Measurements from ENCODE around the gene SETD5. TPM values are rescaled to one million over a fixed set of nuclear protein-coding genes. Genes with fewer than 3 reads are reported as not detected.

SETD5 gene
- total and polyA plus RNA-seq, 2 donors (not counting 3 experiments of a cell fraction or from before 2014, with no cell fraction given): 48.2 to 149 TPM

DNA sequence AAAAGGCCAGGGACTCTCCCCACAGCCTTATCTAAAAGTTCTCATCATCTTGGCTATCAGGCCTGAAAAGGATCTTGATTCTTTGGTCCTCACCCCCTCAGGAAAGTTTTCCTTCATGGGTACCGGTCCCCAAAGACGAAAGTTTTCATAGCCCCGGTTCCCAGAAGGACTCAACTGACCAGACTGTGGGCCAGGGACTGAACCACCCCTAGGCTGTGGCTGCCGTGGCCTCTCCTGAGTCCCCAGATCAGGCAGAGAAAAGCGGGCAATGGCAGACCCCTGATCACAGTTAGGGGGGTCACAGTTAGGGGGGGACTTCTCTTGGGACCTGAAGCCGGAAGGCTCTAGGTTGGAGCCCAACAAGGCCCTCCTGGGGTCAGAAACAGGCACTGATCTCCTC lies 101.4 kb downstream of the SETD5 start:
- ChIA-PET POLR2A (no interaction called here), CTCF (no interaction called here)
- no peak overlapping the region for H3K9ac ChIP-seq (replicated peaks; ENCODE audit: extremely low read depth, insufficient read depth, low read length)
- intact Hi-C loops (cut with micrococcal nuclease) (no loop called here), dilution Hi-C loops (cut with MboI; ENCODE audit: extremely low pct_ligation_motif_present, low sequenced_read_pairs) (no loop called here)
- H3K4me3 ChIP-seq (replicated peaks in 1 of 3; ENCODE audit: insufficient read depth in 1 of 3, low read depth in 1 of 3, low read length in 3 of 3): no peak overlapping the region
- peaks cover 3% of the 10 kb centered on the region for H3K4me1 ChIP-seq (ENCODE audit: control insufficient read depth, extremely low read depth, insufficient read depth, low read length)
- no peak overlapping the region for H2AFZ ChIP-seq (ENCODE audit: low read depth, low read length)
- H3K9me3 ChIP-seq (replicated peaks; ENCODE audit: control insufficient read depth, insufficient read depth, low read length): no peaks in the 10 kb centered on the region
- H3K9me1 ChIP-seq (replicated peaks; ENCODE audit: control insufficient read depth, extremely low read depth, insufficient read depth, low read length): no peaks in the 10 kb centered on the region
- TF ChIP-seq GATA2 (IDR thresholded peaks at IDR 0.05; ENCODE audit: insufficient read depth, insufficient read length, low read depth, low read length) (no peak), MYC (IDR thresholded peaks at IDR 0.05; ENCODE audit: low read depth, low read length) (no peak), JUN (IDR thresholded peaks at IDR 0.05; ENCODE audit: borderline replicate concordance, insufficient read depth, insufficient read length, low read depth) (no peak), FOS (IDR thresholded peaks at IDR 0.05; ENCODE audit: borderline replicate concordance, insufficient read depth, low read length) (no peak), POLR2AphosphoS5 (IDR thresholded peaks at IDR 0.05; ENCODE audit: insufficient read depth, low read depth, low read length) (no peak), EZH2 (IDR thresholded peaks at IDR 0.05; ENCODE audit: borderline replicate concordance, low read depth, low read length, severe bottlenecking) (no peak), POLR2A (IDR thresholded peaks at IDR 0.05; ENCODE audit: low read depth, low read length) (no peak)
- TF ChIP-seq, protein P1, sequence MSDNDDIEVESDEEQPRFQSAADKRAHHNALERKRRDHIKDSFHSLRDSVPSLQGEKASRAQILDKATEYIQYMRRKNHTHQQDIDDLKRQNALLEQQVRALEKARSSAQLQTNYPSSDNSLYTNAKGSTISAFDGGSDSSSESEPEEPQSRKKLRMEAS (IDR thresholded peaks at IDR 0.05; ENCODE audit: insufficient read depth, insufficient read length): no peak
- TF ChIP-seq, protein P2, sequence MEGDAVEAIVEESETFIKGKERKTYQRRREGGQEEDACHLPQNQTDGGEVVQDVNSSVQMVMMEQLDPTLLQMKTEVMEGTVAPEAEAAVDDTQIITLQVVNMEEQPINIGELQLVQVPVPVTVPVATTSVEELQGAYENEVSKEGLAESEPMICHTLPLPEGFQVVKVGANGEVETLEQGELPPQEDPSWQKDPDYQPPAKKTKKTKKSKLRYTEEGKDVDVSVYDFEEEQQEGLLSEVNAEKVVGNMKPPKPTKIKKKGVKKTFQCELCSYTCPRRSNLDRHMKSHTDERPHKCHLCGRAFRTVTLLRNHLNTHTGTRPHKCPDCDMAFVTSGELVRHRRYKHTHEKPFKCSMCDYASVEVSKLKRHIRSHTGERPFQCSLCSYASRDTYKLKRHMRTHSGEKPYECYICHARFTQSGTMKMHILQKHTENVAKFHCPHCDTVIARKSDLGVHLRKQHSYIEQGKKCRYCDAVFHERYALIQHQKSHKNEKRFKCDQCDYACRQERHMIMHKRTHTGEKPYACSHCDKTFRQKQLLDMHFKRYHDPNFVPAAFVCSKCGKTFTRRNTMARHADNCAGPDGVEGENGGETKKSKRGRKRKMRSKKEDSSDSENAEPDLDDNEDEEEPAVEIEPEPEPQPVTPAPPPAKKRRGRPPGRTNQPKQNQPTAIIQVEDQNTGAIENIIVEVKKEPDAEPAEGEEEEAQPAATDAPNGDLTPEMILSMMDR (IDR thresholded peaks at IDR 0.05; ENCODE audit: extremely low read depth in 1 of 2, insufficient read depth in 1 of 2, low read depth in 1 of 2, low read length in 2 of 2): no peak
- H4K20me1 ChIP-seq (replicated peaks; ENCODE audit: control insufficient read depth, extremely low read depth, insufficient read depth, low read length): no peaks in the 10 kb centered on the region
- DNase-seq (ENCODE audit: low read depth, low spot score): no peak
- no peaks in the 10 kb centered on the region for H3K79me2 ChIP-seq (ENCODE audit: control insufficient read depth, insufficient read depth, low read length)
- FAIRE-seq: no peak
- H3K36me3 ChIP-seq (ENCODE audit: control insufficient read depth in 2 of 2, extremely low read depth in 1 of 2, insufficient read depth in 2 of 2, low read length in 2 of 2): no peaks in the 10 kb centered on the region
- no peak overlapping the region for H3K4me2 ChIP-seq (ENCODE audit: insufficient read depth, low read length)
- no TSS peak for BruUV-seq (replicated peaks)
- H3K27me3 ChIP-seq (ENCODE audit: control insufficient read depth in 2 of 2, insufficient read depth in 2 of 2, low read length in 2 of 2): peaks cover 8 to 13% of the 10 kb centered on the region in 2 experiments
- no peak overlapping the region for H3K27ac ChIP-seq (ENCODE audit: insufficient read depth, low read depth, low read length)

Data from endothelial cell of umbilical vein (primary cell).